Body of pancreas (tissue), 4 donors: ENCODE results near the gene GLB1L2. TPM values are rescaled to one million over a fixed set of nuclear protein-coding genes. Genes with fewer than 3 reads are reported as not detected.

Experiments used
- ATAC-seq: fragments of 150-250 bp; one replicate; pipeline ENCODE4 v1.9.1; 2016
- DNase-seq, 4 donors: peaks; one replicate each; pipeline ENCODE4 v3.0.0-alpha.2; 2019
- H3K27ac ChIP-seq, 4 donors: fragments of 200-600 bp; sonication (generic); 1 replicate in 3 of 4; 2 replicates in 1 of 4; pipeline versions ENCODE4 v1.5.1 to v1.6.1; 2016 to 2019; ENCODE audit warnings: mild to moderate bottlenecking in 1 of 4, mixed read lengths in 1 of 4, moderate library complexity in 1 of 4
- H3K27me3 ChIP-seq, 2 donors: fragments of 200-600 bp; sonication (generic); one replicate each; pipeline ENCODE4 v1.6.0; 2016; ENCODE audit warnings: mild to moderate bottlenecking in 1 of 2
- H3K36me3 ChIP-seq, 2 donors: fragments of 200-600 bp; sonication (generic); replicated peaks in 1 of 2; 2 replicates each; pipeline ENCODE4 v1.5.1; 2016; ENCODE audit warnings: low read depth in 2 of 2; ENCODE audit not compliant: insufficient read depth in 1 of 2
- H3K4me1 ChIP-seq: fragments of 200-600 bp; sonication (generic); one replicate; pipeline ENCODE4 v1.6.0; 2016
- H3K4me3 ChIP-seq, 2 donors: fragments of 200-600 bp; sonication (generic); 1 replicate in 1 of 2; 2 replicates in 1 of 2; pipeline ENCODE4 v1.5.1; 2016 to 2019
- H3K9me3 ChIP-seq, 3 donors: fragments of 200-600 bp; sonication (generic); 1 replicate in 2 of 3; 2 replicates in 1 of 3; pipeline ENCODE4 v1.5.1; 2016
- CTCF ChIP-seq, 7 experiments: fragments of 450-650 bp in 4 of 7; fragments of 200-600 bp in 3 of 7; sonication (generic) in 3 of 7; IDR thresholded peaks; one replicate each; pipeline ENCODE4 v1.5.1; 2016 to 2019; ENCODE audit warnings: antibody characterized with exemption in 7 of 7
- POLR2A ChIP-seq, 3 donors: fragments of 450-650 bp; IDR thresholded peaks; one replicate each; pipeline ENCODE4 v1.6.1; 2016; ENCODE audit warnings: antibody characterized with exemption in 3 of 3, mild to moderate bottlenecking in 2 of 3
- WGBS, 2 donors: methylation state at CpG; one replicate each; pipeline ENCODE4 v1.1.5; 2017; 5-methylcytosine and 5-hydroxymethylcytosine counted together
- intact Hi-C: fragments of 100-400 bp; cut with DNase I; formaldehyde crosslinking; loops from one replicate; pipeline ENCODE4 v1.15.1; 2023
- total RNA-seq, 2 donors: library from RNA; depleted of rRNA; stranded (reverse); fragments of >200 nt; gene quantifications; one replicate each; pipeline ENCODE4 v1.1.0, GENCODE V29; 2016

Gene GLB1L2
- total RNA-seq, 2 donors from 2014 or later: 9.1 to 10.9 TPM

- ATAC-seq: no peak
- Histone ChIP-seq H3K4me3 (no peak overlapping the region), H3K4me1 (peaks cover 13% of the 10 kb centered on the region), H3K27ac (no peak overlapping the region), H3K9me3 (no peaks in the 10 kb centered on the region), H3K36me3 (no peaks in the 10 kb centered on the region), H3K27me3 (no peaks in the 10 kb centered on the region)
- intact Hi-C loops: no loop called here
- 25 to 27% methylated on average over 16 to 17 of the region's 17 CpGs for WGBS, 2 donors
- DNase-seq: no peak
- TF ChIP-seq POLR2A (IDR thresholded peaks at IDR 0.05) (no peak), CTCF (IDR thresholded peaks at IDR 0.05) (no peak)
Observed at GRCh38 chr11:134414766-134415765, 83.3 kb downstream of the GLB1L2 start.

GRCh38 chr11:134416726-134417125, 84.9 kb downstream of the GLB1L2 start:
- DNase-seq: no peak
- WGBS, 2 donors: 53 to 55% methylated on average over 10 of the region's 10 CpGs
- H3K27ac ChIP-seq: no peak overlapping the region
- ATAC-seq: no peak
- intact Hi-C loops: no loop called here
- no peak for TF ChIP-seq CTCF (IDR thresholded peaks at IDR 0.05)
- TF ChIP-seq POLR2A (IDR thresholded peaks at IDR 0.05): no peak
- H3K9me3 ChIP-seq: no peaks in the 10 kb centered on the region
- no peak overlapping the region for H3K4me3 ChIP-seq
- peaks cover 7% of the 10 kb centered on the region for H3K4me1 ChIP-seq
- no peaks in the 10 kb centered on the region for H3K27me3 ChIP-seq
- no peaks in the 10 kb centered on the region for H3K36me3 ChIP-seq

GRCh38 chr11:134417871-134418840, 86.4 kb downstream of the GLB1L2 start:
- Histone ChIP-seq H3K4me1 (no peaks in the 10 kb centered on the region), H3K36me3 (no peaks in the 10 kb centered on the region), H3K4me3 (no peak overlapping the region), H3K27ac (no peak overlapping the region), H3K27me3 (no peaks in the 10 kb centered on the region), H3K9me3 (no peaks in the 10 kb centered on the region)
- DNase-seq (peak in 1 of 4 donors; percentile 16), ATAC-seq (no peak)
- 36 to 37% methylated on average over 14 of the region's 14 CpGs for WGBS, 2 donors
- intact Hi-C loops: no loop called here
- TF ChIP-seq CTCF (IDR thresholded peaks at IDR 0.05): no peak
- no peak for TF ChIP-seq POLR2A (IDR thresholded peaks at IDR 0.05)

GRCh38 chr11:134423106-134423505, 91.3 kb downstream of the GLB1L2 start:
- no peaks in the 10 kb centered on the region for H3K4me1 ChIP-seq
- TF ChIP-seq CTCF (IDR thresholded peaks at IDR 0.05) (no peak), POLR2A (IDR thresholded peaks at IDR 0.05) (no peak)
- H3K27me3 ChIP-seq: no peaks in the 10 kb centered on the region
- no peak for ATAC-seq
- no peaks in the 10 kb centered on the region for H3K9me3 ChIP-seq
- DNase-seq: no peak
- 61 to 65% methylated on average over 10 of the region's 10 CpGs for WGBS, 2 donors
- no peak overlapping the region for H3K27ac ChIP-seq
- no peaks in the 10 kb centered on the region for H3K36me3 ChIP-seq
- intact Hi-C loops: no loop called here
- H3K4me3 ChIP-seq: no peak overlapping the region
